Activated T-helper 9 cell treated with anti-CD3 and anti-CD28 coated beads, Interleukin-2, amount 50 U/mL, for 16 hours (primary cell): ENCODE results near the gene MAMLD1.

Experiments used
- DNase-seq: peaks from one replicate; pipeline ENCODE4 v3.0.0-alpha.2; 2020; ENCODE audit warnings: low read depth

The MAMLD1 gene

GRCh38 chrX:150502979-150503897, 140.1 kb downstream of the MAMLD1 start:
- DNase-seq, result no peak

GRCh38 chrX:150503898-150504219, 140.7 kb downstream of the MAMLD1 start:
- no peak for DNase-seq

GRCh38 chrX:150504397-150505182, 141.5 kb downstream of the MAMLD1 start:
- no peak for DNase-seq

- no peak for DNase-seq
Measured at GRCh38 chrX:150506020-150506419, 142.9 kb downstream of the MAMLD1 start.

GRCh38 chrX:150506486-150506885, 143.4 kb downstream of the MAMLD1 start:
- no peak for DNase-seq

- no peak for DNase-seq
Measured at GRCh38 chrX:150507251-150507856, 144.2 kb downstream of the MAMLD1 start.

GRCh38 chrX:150508018-150508417, 144.9 kb downstream of the MAMLD1 start:
- no peak for DNase-seq

- no peak for DNase-seq
Measured at GRCh38 chrX:150508451-150509367, 145.6 kb downstream of the MAMLD1 start.

- DNase-seq, result no peak
Measured at GRCh38 chrX:150509703-150510102, 146.6 kb downstream of the MAMLD1 start.

GRCh38 chrX:150512461-150512901, 149.4 kb downstream of the MAMLD1 start:
- no peak for DNase-seq

- no peak for DNase-seq
Measured at GRCh38 chrX:150513544-150513943, 150.4 kb downstream of the MAMLD1 start.

GRCh38 chrX:150514462-150514861, 151.3 kb downstream of the MAMLD1 start:
- DNase-seq, result no peak

GRCh38 chrX:150515801-150516200, 152.7 kb downstream of the MAMLD1 start:
- no peak for DNase-seq

GRCh38 chrX:150517303-150517910, 154.3 kb downstream of the MAMLD1 start:
- no peak for DNase-seq

- DNase-seq, result no peak
Measured at GRCh38 chrX:150522494-150522893, 159.4 kb downstream of the MAMLD1 start.

- no peak for DNase-seq
Measured at GRCh38 chrX:150525061-150525919, 162.2 kb downstream of the MAMLD1 start.

- DNase-seq, result no peak
Measured at GRCh38 chrX:150526692-150527091, 163.6 kb downstream of the MAMLD1 start.

- no peak for DNase-seq
Measured at GRCh38 chrX:150527108-150527507, 164.0 kb downstream of the MAMLD1 start.

GRCh38 chrX:150529587-150529986, 166.5 kb downstream of the MAMLD1 start:
- no peak for DNase-seq

- DNase-seq, result no peak
Measured at GRCh38 chrX:150530821-150531220, 167.7 kb downstream of the MAMLD1 start.
